GM19099 (cell line): ENCODE data around the gene RC3H2.

Source experiments
- POLR2A ChIP-seq: IDR thresholded peaks from 3 replicates; pipeline ENCODE4 v1.6.1; 2011; ENCODE audit warnings: low read depth; ENCODE audit not compliant: insufficient read length; ENCODE audit errors: extremely low read depth

The RC3H2 gene

DNA sequence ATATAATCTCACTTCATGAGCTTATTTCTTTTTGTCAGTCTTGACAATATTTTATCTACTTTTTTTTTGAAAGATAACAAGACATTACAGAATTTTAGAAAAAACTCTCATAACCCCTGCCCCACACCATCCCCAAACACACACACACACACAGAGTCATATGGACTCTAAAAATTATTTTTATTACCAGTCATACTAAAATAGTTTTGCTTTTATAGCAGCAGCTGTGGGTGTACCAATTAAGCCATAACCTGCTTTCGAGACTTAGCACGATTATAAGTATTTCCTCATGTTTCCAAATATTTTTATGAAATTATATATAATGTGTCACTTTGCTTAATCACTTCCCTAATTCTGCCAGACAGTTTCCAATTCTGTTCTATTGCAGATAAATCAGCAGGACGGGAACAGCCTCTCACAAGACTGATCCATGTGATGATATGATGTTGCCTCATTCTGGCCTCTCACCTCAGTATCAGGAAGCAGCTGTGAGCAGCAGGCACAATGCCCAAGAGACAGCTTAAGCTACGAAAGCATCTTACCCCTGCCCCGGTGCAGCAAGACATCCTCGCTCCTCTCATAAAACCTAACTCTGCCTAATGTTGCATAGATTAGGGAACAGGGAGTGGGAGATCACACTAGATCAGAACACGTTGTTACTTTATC lies 83.7 kb downstream of the RC3H2 start:
- TF ChIP-seq POLR2A: no peak

- no peak for TF ChIP-seq POLR2A
Observed at GRCh38 chr9:122820490-122820845, 84.7 kb downstream of the RC3H2 start.

GRCh38 chr9:122819791-122820489 lies 85.2 kb downstream of the RC3H2 start:
- no peak for TF ChIP-seq POLR2A

- no peak for TF ChIP-seq POLR2A
Observed at GRCh38 chr9:122819326-122819725, 85.8 kb downstream of the RC3H2 start.

GRCh38 chr9:122816163-122816867 lies 88.8 kb downstream of the RC3H2 start:
- TF ChIP-seq POLR2A: no peak

DNA sequence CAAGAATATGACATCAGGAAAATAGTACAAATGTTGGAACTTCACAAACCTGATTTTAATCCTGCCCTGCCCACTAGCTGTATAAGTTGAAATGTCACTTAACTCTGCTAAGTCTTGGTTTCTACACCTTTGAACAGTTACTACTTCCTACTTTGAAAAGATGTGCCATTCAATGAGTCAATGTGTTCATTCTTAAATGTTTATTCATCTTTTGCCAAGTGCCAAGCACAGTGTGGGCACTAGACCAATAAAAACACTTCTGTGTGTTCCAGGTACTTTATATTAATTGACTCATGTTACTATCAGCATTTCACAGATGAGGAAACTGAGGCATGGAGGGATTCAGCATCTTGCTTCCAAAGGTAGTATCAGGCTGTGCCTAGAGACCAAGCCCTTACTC lies 89.6 kb downstream of the RC3H2 start:
- no peak for TF ChIP-seq POLR2A

DNA sequence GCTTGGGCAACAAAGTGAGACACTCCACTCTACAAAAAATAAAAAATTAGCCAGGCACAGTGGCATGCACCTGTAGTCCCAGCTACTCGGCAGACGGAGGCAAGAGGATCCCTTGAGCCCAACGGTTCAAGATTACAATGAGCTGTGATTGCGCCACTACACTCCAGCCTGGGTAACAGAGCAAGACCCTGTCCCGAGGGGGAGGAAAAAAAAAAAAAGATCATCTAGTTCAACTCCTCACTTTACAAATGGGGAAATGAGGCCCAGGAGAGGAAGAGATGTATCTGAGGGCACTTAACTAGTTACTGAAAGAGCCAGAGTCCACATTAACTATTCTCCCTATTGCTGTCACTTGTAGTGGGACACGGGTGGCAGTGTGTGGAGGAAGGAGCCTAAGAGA lies 90.6 kb downstream of the RC3H2 start:
- TF ChIP-seq POLR2A: no peak

- TF ChIP-seq POLR2A: no peak
Observed at GRCh38 chr9:122812736-122813135, 92.4 kb downstream of the RC3H2 start.

- no peak for TF ChIP-seq POLR2A
Observed at GRCh38 chr9:122810306-122810946, 94.7 kb downstream of the RC3H2 start.

GRCh38 chr9:122808141-122808540 lies 97.0 kb downstream of the RC3H2 start:
- TF ChIP-seq POLR2A: no peak

GRCh38 chr9:122807271-122807900 lies 97.8 kb downstream of the RC3H2 start:
- TF ChIP-seq POLR2A: no peak

DNA sequence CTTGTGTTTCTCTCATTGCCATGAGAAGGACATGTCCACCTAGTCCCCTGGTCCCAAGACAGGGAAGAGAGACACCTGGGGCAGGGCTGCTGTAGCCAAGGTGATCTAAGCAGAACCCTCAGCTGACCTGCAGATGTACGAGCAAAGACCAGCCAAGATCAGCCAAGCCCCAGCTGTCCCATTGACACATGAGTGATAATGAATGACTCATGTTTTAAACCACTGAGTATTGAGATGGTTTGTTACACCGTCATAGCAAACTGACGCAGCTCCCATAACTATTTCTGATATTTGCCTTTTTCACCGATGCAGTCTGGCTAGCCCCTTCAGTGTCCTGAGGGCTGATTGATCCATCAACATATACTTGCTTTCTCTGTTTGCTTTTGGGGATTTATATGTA lies 98.5 kb downstream of the RC3H2 start:
- TF ChIP-seq POLR2A: no peak

DNA sequence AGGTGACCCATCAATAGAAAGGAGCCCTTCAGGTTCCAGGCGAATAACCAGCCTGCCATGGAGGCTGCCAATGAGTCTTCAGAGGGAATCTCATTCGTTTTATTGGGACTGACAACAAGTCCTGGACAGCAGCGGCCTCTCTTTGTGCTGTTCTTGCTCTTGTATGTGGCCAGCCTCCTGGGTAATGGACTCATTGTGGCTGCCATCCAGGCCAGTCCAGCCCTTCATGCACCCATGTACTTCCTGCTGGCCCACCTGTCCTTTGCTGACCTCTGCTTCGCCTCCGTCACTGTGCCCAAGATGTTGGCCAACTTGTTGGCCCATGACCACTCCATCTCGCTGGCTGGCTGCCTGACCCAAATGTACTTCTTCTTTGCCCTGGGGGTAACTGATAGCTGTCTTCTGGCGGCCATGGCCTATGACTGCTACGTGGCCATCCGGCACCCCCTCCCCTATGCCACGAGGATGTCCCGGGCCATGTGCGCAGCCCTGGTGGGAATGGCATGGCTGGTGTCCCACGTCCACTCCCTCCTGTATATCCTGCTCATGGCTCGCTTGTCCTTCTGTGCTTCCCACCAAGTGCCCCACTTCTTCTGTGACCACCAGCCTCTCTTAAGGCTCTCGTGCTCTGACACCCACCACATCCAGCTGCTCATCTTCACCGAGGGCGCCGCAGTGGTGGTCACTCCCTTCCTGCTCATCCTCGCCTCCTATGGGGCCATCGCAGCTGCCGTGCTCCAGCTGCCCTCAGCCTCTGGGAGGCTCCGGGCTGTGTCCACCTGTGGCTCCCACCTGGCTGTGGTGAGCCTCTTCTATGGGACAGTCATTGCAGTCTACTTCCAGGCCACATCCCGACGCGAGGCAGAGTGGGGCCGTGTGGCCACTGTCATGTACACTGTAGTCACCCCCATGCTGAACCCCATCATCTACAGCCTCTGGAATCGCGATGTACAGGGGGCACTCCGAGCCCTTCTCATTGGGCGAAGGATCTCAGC lies 104.8 kb downstream of the RC3H2 start, which contains the start of gene OR1K1:
Gene OR1K1, plus strand, starts transcription at position 58 of the 995 bp plus-strand sequence. Its CDS starts 0 bp downstream, at position 58.
- TF ChIP-seq POLR2A: no peak
